Gastroesophageal sphincter (tissue), 3 donors: ENCODE data around the gene ST6GALNAC3.

Experiments used
- POLR2A ChIP-seq, 2 donors: fragments of 450-650 bp; IDR thresholded peaks; one replicate each; pipeline ENCODE4 v1.6.1; 2017; ENCODE audit warnings: antibody characterized with exemption in 2 of 2, mild to moderate bottlenecking in 2 of 2, moderate library complexity in 1 of 2
- POLR2AphosphoS5 ChIP-seq: sonication (generic); formaldehyde crosslinking; IDR thresholded peaks from one replicate; pipeline ENCODE4 v1.6.1; 2017; ENCODE audit warnings: antibody characterized with exemption
- TF ChIP-seq, protein P1 (sequence below), 4 experiments: fragments of 200-600 bp in 2 of 4; fragments of 450-650 bp in 2 of 4; sonication (generic) in 1 of 4; IDR thresholded peaks; one replicate each; pipeline ENCODE4 v1.5.1; 2017 to 2019; ENCODE audit warnings: antibody characterized with exemption in 4 of 4, mild to moderate bottlenecking in 2 of 4, moderate library complexity in 2 of 4

DNA sequence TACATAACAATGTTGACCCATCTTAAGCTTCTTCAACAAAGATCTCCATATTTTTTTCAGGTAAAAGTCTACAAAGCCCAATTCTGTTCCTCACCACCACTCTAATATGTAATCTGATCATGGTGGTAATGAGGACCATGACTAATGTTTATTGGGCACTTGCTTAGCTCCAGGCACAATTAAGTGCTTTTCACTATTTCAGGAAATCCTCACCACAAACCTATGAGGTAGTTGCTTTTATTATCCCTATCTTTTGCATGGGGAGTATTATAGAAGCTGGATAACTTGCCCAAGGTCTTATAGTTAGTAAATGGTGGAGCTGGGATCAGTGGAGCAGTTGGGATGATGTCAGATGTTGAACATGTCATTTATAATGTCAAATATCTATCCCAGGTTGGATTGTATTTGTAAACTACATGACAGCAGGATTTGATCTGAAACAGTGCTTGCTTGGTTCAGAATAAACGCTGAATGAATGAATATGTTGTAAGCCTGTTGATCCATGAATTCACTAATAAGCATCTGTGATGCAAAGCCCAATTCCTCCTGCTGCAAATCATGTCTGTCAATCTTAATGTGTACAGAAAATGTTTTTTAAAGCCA lies 509.4 kb downstream of the ST6GALNAC3 start:
- TF ChIP-seq, protein P1, sequence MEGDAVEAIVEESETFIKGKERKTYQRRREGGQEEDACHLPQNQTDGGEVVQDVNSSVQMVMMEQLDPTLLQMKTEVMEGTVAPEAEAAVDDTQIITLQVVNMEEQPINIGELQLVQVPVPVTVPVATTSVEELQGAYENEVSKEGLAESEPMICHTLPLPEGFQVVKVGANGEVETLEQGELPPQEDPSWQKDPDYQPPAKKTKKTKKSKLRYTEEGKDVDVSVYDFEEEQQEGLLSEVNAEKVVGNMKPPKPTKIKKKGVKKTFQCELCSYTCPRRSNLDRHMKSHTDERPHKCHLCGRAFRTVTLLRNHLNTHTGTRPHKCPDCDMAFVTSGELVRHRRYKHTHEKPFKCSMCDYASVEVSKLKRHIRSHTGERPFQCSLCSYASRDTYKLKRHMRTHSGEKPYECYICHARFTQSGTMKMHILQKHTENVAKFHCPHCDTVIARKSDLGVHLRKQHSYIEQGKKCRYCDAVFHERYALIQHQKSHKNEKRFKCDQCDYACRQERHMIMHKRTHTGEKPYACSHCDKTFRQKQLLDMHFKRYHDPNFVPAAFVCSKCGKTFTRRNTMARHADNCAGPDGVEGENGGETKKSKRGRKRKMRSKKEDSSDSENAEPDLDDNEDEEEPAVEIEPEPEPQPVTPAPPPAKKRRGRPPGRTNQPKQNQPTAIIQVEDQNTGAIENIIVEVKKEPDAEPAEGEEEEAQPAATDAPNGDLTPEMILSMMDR (IDR thresholded peaks at IDR 0.05), result no peak
- TF ChIP-seq POLR2A (IDR thresholded peaks at IDR 0.05) (no peak), POLR2AphosphoS5 (no peak)
